ENCODE measurements around the gene BACE1. TPM values are rescaled to one million over a fixed set of nuclear protein-coding genes. Genes with fewer than 3 reads are reported as not detected.

BACE1 gene
- total RNA-seq, 1 donor from 2014 or later = 10.4 TPM

GRCh38 chr11:117313828-117314768, 2.0 kb downstream of the BACE1 start:
- ATAC-seq (ENCODE audit: poor library complexity) (no peak), DNase-seq (no peak)
- intact Hi-C loops (cut with DNase I) = no loop called here

GRCh38 chr11:117313091-117313490, 3.0 kb downstream of the BACE1 start:
- intact Hi-C loops (cut with DNase I) = no loop called here
- DNase-seq = no peak
- ATAC-seq (ENCODE audit: poor library complexity) = no peak

GRCh38 chr11:117309310-117309709, 6.7 kb downstream of the BACE1 start:
- intact Hi-C loops (cut with DNase I) = no loop called here
- ATAC-seq (ENCODE audit: poor library complexity) (no peak), DNase-seq (no peak)

GRCh38 chr11:117305145-117305544, 10.9 kb downstream of the BACE1 start:
- ATAC-seq (ENCODE audit: poor library complexity) (no peak), DNase-seq (no peak)
- intact Hi-C loops (cut with DNase I) = no loop called here

GRCh38 chr11:117303646-117304315, 12.3 kb downstream of the BACE1 start:
- no peak for DNase-seq
- intact Hi-C loops (cut with DNase I) = no loop called here
- ATAC-seq (ENCODE audit: poor library complexity) = no peak

- DNase-seq (no peak), ATAC-seq (ENCODE audit: poor library complexity) (no peak)
- intact Hi-C loops (cut with DNase I) = no loop called here
These were observed 13.0 kb downstream of the BACE1 start for GRCh38 chr11:117303101-117303500.

- no peak for ATAC-seq (ENCODE audit: poor library complexity)
- intact Hi-C loops (cut with DNase I) = no loop called here
- no peak for DNase-seq
These were observed 13.8 kb downstream of the BACE1 start for GRCh38 chr11:117302228-117302627.

- intact Hi-C loops (cut with DNase I) = no loop called here
- no peak for DNase-seq
- ATAC-seq (ENCODE audit: poor library complexity) = no peak
These were observed 15.3 kb downstream of the BACE1 start for GRCh38 chr11:117300773-117301172.

- intact Hi-C loops (cut with DNase I) = no loop called here
- DNase-seq = peak; percentile 50
- peak; percentile 63 for ATAC-seq (ENCODE audit: poor library complexity)
These were observed 15.8 kb downstream of the BACE1 start for GRCh38 chr11:117300283-117300663.

- DNase-seq = no peak
- intact Hi-C loops (cut with DNase I) = no loop called here
- ATAC-seq (ENCODE audit: poor library complexity) = peak; percentile 17
These were observed 16.4 kb downstream of the BACE1 start for GRCh38 chr11:117299351-117300282.

- intact Hi-C loops (cut with DNase I) = no loop called here
- ATAC-seq (ENCODE audit: poor library complexity) = no peak
These were observed 17.9 kb downstream of the BACE1 start for GRCh38 chr11:117298195-117298594.

GRCh38 chr11:117296881-117297280, 19.2 kb downstream of the BACE1 start:
- no peak for DNase-seq
- intact Hi-C loops (cut with DNase I) = no loop called here
- ATAC-seq (ENCODE audit: poor library complexity) = no peak

More at GRCh38 chr11:117298195-117298594, 17.9 kb downstream of the BACE1 start:
- no peak for DNase-seq

- intact Hi-C loops (cut with DNase I) = no loop called here
- ATAC-seq (ENCODE audit: poor library complexity) = no peak
- DNase-seq = no peak
These were observed 20.5 kb downstream of the BACE1 start for GRCh38 chr11:117295438-117296137.

GRCh38 chr11:117292616-117293015, 23.4 kb downstream of the BACE1 start:
- DNase-seq (no peak), ATAC-seq (ENCODE audit: poor library complexity) (no peak)
- intact Hi-C loops (cut with DNase I) = no loop called here

GRCh38 chr11:117290809-117291396, 25.2 kb downstream of the BACE1 start, which contains the start of gene BACE1-AS:
TSS of gene BACE1-AS (plus strand) at chr11:117291346.
- intact Hi-C loops (cut with DNase I) = no loop called here
- no peak for DNase-seq
- ATAC-seq (ENCODE audit: poor library complexity) = no peak

GRCh38 chr11:117289795-117290194, 26.3 kb downstream of the BACE1 start:
- no peak for ATAC-seq (ENCODE audit: poor library complexity)
- intact Hi-C loops (cut with DNase I) = no loop called here
- DNase-seq = no peak

- ATAC-seq (ENCODE audit: poor library complexity) = no peak
- intact Hi-C loops (cut with DNase I) = no loop called here
- no peak for DNase-seq
These were observed 28.4 kb downstream of the BACE1 start for GRCh38 chr11:117287668-117288067.

GRCh38 chr11:117286588-117286987, 29.5 kb downstream of the BACE1 start:
- intact Hi-C loops (cut with DNase I) = no loop called here
- DNase-seq (no peak), ATAC-seq (ENCODE audit: poor library complexity) (no peak)
